NK-92 treated with Interleukin-12 subunit alpha and Interleukin-12 subunit beta, amount 100 ng/mL, for 24 hours (cell line): Measurements from ENCODE around the gene ZNF441.
A peak's percentile ranks its signal among the peaks of the same experiment; 100 is the strongest.
"Not testable (repeated sequence)": the region's sequence is repeated elsewhere in the genome, so short reads cannot be mapped to it uniquely, and the experiment has no call there.

Source experiments
- DNase-seq: peaks from one replicate; lab custom pipeline; 2025; lab: John Stamatoyannopoulos, UW

The ZNF441 gene

DNA sequence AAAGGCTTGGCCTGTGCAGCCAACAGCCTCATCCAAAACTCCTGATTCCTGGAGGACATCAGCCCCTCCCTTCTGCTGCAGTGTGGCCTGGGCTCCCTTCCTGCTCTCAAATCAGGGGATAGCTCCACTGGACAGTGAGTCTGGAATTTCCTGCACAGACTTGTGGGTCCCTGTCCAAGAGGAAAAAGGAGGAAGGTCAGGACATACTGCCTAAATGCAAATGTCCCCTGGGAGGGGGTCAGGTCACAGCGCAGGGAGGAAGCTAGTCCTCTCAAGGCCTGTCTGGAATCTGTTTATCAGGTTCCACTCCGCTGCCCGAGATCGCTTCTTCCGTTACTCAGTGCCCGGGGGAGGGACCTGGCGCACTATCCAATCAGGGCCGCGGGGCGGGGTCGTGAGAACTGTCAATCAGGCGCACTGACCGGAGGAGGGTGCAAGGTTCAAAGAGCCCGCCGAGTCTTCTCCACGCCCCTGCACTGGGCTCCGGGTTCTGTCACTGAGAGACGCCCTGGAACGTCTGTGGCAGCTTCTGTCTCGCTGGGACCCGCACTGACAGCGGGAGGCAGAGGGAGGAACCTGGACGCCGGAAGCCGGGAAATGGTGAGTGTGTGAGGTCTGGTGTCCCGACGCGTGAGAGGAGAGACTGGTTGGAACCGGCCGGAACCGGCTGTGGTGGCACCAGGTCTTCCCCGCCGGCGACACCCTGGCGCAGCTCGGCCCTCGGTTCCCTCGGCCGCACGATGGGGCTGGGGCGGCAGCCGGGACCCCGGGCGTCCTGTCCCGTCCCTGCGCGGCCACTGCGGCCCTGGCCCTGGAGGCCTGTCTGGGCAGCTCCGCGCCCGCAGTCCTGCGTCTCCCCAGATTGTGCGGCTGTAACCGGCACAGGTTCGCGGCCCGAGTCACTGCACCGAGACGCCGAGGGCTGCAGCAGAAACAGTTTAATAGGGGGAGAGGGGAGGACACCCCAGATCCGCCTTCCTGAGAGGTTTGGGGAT lies at the start of gene ZNF441:
ZNF441 (plus strand) TSS at position 404 of the 995 bp plus-strand sequence; CDS start at position 598, 194 bp downstream.
- peak; percentile 78 for DNase-seq

DNA sequence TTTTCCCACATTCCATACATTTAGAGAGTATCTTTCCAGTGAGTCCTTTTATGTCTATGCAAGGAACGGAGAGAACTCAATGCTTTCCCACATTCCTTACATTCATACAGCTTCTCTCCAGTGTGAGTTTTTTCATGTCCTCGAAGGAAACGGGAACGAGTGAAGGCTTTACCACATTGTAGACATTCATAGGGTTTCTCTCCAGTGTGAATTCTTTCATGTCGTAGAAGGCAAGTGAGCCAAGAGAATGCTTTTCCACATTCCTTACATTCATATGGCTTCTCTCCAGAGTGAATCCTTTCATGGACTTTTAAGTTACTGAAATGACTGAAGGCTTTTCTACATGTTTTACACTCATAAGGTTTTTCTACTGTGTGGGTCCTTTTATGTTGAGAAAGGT lies 45.1 kb upstream of the ZNF441 start:
- no peak for DNase-seq

DNA sequence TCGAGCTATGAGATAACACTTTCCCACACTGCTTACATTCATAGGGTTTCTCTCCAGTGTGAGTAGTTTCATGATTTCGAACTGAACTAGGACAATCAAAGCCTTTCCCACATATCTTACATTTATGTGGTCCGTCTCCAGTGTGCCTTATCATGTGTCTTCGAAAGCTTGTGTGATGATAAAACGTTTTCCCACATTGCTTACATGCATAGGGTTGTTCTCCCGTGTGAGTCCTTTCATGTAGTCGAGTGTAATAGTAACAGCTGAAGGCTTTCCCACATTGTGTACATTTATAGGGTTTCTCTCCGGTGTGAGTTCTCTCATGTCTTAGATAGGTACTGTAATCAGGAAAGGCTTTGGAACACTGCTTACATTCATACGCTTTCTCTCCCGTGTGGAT lies 44.4 kb upstream of the ZNF441 start:
- no peak for DNase-seq

DNA sequence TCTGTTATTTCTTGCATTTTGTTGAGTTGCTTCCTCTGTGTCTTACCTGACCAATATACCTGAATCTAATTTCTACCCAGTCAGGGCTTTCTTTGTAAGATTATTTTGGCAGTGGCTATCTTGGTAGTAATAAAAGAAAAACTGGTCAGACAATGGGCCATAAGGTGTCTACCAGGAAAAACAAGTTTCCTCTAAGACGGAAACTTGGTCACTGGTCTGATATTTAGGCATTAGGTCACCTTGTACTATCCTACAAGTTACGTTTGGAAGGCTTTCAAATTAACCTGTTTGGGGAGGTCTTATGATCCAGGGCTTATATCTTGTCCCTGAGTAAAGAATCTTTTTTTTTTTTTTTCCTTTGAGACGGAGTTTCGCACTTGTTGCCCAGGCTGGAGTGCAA lies 37.2 kb upstream of the ZNF441 start:
- no peak for DNase-seq

- DNase-seq, result no peak
Measured at GRCh38 chr19:11735375-11735774, 31.4 kb upstream of the ZNF441 start.

DNA sequence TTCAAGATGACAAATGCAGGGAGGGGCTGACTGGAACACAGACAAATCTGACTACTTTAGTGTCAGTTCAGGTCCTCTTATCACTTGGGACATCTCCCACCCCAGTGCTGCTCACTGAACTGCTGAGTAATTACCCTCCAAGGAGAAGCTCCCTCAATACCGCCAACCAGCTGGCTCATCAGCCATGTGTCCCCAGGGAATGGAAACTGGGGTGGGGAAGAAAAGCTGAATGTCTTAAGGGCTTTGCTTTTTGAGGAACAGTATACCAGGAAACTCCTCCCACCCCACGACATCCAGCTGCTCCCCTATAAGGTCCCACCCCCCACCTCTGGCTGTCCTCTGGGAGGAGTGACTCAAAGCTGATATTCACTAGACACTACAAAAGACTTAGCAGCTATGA lies 30.1 kb upstream of the ZNF441 start:
- DNase-seq, result no peak

DNA sequence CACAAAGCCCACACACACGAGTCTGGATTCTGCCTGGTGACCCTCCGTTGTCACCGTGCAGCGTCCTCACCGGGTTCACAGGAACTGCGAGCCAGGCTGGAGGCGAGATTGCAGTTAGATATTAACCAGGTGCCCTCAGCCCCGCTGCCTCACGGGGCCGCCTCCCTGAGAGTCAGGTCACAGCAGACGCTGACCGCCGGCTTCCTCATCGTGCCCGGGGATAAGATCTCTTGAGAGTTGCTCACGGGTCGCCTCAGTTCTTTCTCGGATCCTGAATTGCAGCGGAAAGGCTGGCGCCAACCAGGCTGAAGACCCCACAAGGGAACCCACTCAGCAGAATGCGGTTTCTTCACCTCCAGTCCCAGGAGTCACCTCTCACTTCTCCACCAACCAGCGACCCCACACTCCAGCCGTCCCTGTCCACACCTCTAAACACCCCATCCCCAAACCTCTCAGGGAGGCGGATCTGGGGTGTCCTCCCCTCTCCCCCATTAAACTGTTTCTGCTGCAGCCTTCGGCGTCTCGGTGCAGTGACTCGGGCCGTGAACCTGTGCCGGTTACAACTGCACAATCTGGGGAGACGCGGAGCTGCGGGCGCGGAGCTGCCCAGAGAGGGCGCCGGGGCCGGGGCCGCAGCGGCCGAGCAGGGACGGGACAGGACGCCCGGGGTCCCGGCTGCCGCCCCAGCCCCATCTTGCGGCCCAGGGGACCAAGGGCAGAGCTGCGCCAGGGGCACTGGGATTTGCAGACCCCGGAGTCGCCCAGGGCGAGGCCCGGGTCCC lies 28.6 kb upstream of the ZNF441 start:
- DNase-seq, result peak; percentile 43

- peak; percentile 94 for DNase-seq
Measured at GRCh38 chr19:11738746-11739620, 27.8 kb upstream of the ZNF441 start, which contains the start of gene ZNF823. TSS of gene ZNF823 (minus strand) at chr19:11738946. CDS start at chr19:11738819, 127 bp downstream.

DNA sequence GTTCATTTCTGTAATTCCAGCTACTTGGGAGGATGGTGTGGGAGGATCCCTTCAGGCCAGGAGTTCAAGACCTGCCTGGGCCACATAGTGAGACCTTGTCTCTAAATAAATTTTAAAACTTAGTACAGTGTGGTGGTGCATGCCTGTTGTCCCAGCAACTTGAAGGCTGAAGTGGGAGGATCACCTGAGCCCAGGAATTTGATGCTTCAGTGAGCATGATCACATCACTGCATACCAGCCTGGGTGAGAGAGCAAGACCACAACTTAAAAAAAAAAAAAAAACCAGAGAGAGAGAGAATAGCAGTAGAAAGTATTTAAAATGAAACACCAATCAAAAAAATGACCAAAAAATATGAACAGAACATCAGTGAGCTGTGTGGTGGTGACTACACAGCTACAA lies 20.9 kb upstream of the ZNF441 start:
- DNase-seq, result no peak

DNA sequence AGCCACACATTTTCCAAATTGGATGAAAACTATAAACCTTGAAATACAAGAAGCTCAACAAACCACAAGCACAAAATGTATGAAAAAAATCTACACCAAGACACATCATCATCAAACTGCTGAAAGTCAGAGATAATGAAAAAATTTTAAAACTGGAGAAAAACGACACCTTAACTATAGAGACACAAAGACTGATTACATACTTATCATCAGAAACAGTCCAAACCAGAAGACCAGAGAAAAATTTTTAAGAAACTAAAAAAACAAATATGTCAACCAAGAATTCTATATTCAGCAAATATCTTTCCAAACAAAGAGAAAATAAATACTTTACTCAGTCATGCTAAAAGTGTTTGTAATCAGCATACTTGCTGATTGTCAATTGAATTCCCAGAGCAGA lies 19.5 kb upstream of the ZNF441 start:
- no peak for DNase-seq

DNA sequence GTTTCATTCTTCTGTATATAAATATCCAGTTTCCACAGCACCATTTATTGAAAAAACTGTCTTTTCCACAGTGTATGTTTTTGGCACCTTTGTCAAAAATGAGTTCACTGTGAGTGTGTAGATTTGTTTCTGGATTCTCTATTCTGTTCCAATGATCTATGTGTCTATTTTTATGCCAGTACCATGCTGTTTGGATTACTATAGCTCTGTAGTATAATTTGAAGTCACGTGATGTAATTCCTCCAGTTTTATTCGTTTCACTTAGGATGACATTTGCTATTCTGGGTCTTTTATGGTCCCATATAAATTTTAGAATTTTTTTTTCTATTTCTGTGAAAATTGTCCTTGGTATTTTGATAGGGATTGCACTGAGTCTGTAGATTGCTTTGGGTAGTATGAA lies 17.0 kb upstream of the ZNF441 start:
- no peak for DNase-seq

DNA sequence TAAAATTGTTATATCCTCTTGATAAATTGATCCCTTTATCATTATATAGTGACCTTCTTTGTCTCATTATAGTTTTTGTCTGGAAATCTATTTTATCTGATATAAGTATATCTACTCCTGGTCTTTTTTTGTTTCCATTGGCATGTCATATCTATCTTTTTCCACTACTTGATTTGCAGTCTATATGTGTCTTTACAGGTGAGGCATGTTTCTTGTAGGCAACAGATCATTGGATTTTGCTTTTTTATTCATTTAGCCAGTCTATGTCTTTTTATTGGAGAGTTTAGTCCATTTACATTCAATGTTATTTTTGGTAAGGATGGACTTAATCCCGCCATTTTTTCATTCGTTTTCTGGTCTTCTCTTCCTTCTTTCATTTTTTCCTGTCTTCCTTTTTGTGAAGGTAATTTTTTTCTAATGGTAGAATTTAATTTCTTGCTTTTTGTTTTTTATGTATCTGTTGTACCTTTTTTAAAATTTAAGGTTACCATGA lies 14.5 kb upstream of the ZNF441 start:
- DNase-seq, result no peak

- DNase-seq, result no peak
Measured at GRCh38 chr19:11754663-11755062, 12.1 kb upstream of the ZNF441 start.

GRCh38 chr19:11756965-11757364 lies 9.8 kb upstream of the ZNF441 start:
- no peak for DNase-seq

DNA sequence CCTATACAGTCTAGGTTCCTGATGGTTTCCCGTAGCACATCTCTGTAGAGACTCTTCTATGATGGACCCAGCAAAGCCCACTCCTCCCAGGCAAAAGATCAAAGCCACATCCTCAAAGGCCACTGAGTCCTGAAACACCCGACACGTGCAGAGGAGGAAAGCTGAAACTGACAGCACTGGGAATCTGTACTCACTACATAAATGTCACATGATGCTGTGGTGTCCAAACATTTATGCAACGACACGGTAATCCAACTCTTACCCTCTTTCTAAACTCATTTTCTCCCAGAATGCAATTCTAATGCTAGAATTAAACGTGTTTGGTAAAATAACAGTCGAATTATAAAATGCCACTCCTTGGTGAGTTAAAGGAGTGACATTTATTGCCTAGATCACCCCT lies 7.0 kb upstream of the ZNF441 start:
- no peak for DNase-seq

- DNase-seq, result no peak
Measured at GRCh38 chr19:11763117-11763516, 3.7 kb upstream of the ZNF441 start.

- no peak for DNase-seq
Measured at GRCh38 chr19:11763611-11764010, 3.2 kb upstream of the ZNF441 start.

DNA sequence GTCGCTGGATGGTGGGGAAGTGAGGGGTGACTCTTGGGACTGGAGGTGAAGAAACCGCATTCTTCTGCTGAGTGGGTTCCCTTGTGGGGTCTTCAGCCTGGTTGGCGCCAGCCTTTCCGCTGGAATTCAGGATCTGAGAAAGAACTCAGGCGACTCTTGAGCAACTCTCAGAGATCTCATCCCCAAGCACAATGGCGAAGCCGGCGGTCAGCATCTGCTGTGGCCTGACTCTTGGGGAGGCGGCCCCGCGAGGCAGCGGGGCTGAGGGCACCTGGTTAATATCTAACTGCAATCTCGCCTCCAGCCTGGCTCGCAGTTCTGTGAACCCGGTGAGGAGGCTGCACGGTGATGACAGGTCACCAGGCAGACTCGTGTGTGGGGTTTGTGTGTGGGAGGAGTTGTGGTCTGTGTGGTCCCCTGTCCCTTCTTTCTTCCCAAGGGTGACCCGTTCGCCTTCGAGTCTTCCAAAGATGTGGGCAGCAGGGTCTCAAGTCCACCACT lies 883 bp downstream of the ZNF441 start:
- DNase-seq, result no peak

DNA sequence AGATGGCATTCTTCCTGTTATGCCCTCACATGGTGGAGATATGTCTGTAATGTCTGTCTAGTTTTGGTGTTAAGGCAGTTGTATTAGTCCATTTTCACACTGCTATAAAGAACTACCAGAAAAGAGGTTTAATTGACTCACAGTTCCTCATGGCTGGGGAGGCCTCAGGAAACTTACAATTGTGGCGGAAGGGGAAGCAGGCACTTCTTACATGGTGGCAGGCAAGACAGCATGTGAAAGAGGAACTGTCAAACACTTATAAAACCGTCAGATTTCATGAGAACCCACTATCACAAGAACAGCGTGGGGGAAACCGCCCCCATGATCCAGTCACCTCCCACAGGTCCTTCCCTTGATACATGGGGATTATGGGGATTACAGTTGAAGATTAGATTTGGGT lies 3.2 kb downstream of the ZNF441 start:
- no peak for DNase-seq

- not testable (repeated sequence) for DNase-seq
Measured at GRCh38 chr19:11771520-11771919, 4.7 kb downstream of the ZNF441 start.

DNA sequence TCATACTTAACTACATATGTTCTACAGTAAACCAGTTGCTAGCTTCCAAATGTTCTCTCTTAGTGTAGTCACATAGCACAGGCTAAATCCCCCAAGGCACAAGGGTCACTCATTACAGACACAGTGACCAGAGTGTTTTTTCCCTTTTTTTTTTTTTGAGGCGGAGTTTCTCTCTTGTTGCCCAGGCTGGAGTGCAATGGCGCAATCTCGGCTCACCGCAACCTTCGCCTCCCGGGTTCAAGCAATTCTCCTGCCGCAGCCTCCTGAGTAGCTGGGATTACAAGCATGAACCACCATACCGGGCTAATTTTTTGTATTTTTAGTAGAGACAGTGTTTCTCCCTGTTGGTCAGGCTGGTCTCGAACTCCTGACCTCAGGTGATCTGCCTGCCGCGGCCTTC lies 9.9 kb downstream of the ZNF441 start:
- not testable (repeated sequence) for DNase-seq
